H9 (cell line): ENCODE measurements around the gene ARAP1. TPM values are rescaled to one million over a fixed set of nuclear protein-coding genes. Genes with fewer than 3 reads are reported as not detected.

Experiments used
- DNase-seq: peaks from one replicate; pipeline ENCODE4 v3.0.0-alpha.2; 2017
- H2AFZ ChIP-seq: one replicate; pipeline ENCODE4 v1.6.1; 2013; ENCODE audit warnings: mild to moderate bottlenecking, low read length, control low read depth, moderate library complexity
- H2AK5ac ChIP-seq: 2 replicates; pipeline ENCODE4 v1.6.1; 2013; ENCODE audit warnings: low read length, control low read depth, mixed read lengths; ENCODE audit not compliant: insufficient read length
- H2BK120ac ChIP-seq: one replicate; pipeline ENCODE4 v1.6.1; 2013; ENCODE audit warnings: low read depth, mild to moderate bottlenecking, low read length, control low read depth, inconsistent platforms; ENCODE audit not compliant: poor library complexity, severe bottlenecking
- H2BK12ac ChIP-seq: 2 replicates; pipeline ENCODE4 v1.6.1; 2013; ENCODE audit warnings: low read length, control low read depth, mixed read lengths, low read depth; ENCODE audit not compliant: insufficient read length
- H2BK15ac ChIP-seq: 2 replicates; pipeline ENCODE4 v1.6.1; 2013; ENCODE audit warnings: low read depth, low read length, control low read depth
- H2BK20ac ChIP-seq: one replicate; pipeline ENCODE4 v1.6.1; 2013; ENCODE audit warnings: low read depth, mild to moderate bottlenecking, low read length, control low read depth, inconsistent platforms; ENCODE audit not compliant: poor library complexity, severe bottlenecking
- H2BK5ac ChIP-seq: 2 replicates; pipeline ENCODE4 v1.6.1; 2013; ENCODE audit warnings: low read length, control low read depth, mixed read lengths; ENCODE audit not compliant: insufficient read length
- H3K14ac ChIP-seq: 2 replicates; pipeline ENCODE4 v1.6.1; 2013; ENCODE audit warnings: low read length, control low read depth; ENCODE audit not compliant: insufficient read depth
- H3K18ac ChIP-seq: 2 replicates; pipeline ENCODE4 v1.6.1; 2013; ENCODE audit warnings: low read depth, mild to moderate bottlenecking, mixed read lengths, low read length, control low read depth; ENCODE audit not compliant: insufficient read length
- H3K23ac ChIP-seq: 2 replicates; pipeline ENCODE4 v1.6.1; 2013; ENCODE audit warnings: low read length, control low read depth, mixed read lengths, low read depth; ENCODE audit not compliant: insufficient read length
- H3K23me2 ChIP-seq: 2 replicates; pipeline ENCODE4 v1.6.1; 2013; ENCODE audit warnings: low read depth, mild to moderate bottlenecking, mixed read lengths, low read length, control low read depth; ENCODE audit not compliant: insufficient read length, poor library complexity, severe bottlenecking
- H3K27ac ChIP-seq: 2 replicates; pipeline ENCODE4 v1.5.1; 2013; ENCODE audit warnings: low read length, control low read depth, mixed read lengths, low read depth; ENCODE audit not compliant: insufficient read length
- H3K27me3 ChIP-seq: 2 replicates; pipeline ENCODE4 v1.6.1; 2013; ENCODE audit warnings: low read length, control low read depth, inconsistent platforms; ENCODE audit not compliant: insufficient read depth
- H3K4ac ChIP-seq: 2 replicates; pipeline ENCODE4 v1.6.1; 2013; ENCODE audit warnings: low read depth, mild to moderate bottlenecking, control low read depth, inconsistent platforms, low read length, moderate library complexity
- H3K4me1 ChIP-seq: 2 replicates; pipeline ENCODE4 v1.6.1; 2013; ENCODE audit warnings: low read length, control low read depth, inconsistent platforms; ENCODE audit not compliant: insufficient read depth
- H3K4me2 ChIP-seq: 2 replicates; pipeline ENCODE4 v1.6.1; 2013; ENCODE audit warnings: low read length, control low read depth, mixed read lengths; ENCODE audit not compliant: insufficient read length, insufficient read depth
- H3K56ac ChIP-seq: 2 replicates; pipeline ENCODE4 v1.6.1; 2013; ENCODE audit warnings: low read depth, mild to moderate bottlenecking, mixed read lengths, low read length, control low read depth; ENCODE audit not compliant: insufficient read length
- H3K79me1 ChIP-seq: 2 replicates; pipeline ENCODE4 v1.6.1; 2013; ENCODE audit warnings: low read depth, mild to moderate bottlenecking, moderate library complexity, low read length, control low read depth, inconsistent platforms; ENCODE audit not compliant: insufficient read depth, poor library complexity, severe bottlenecking
- H3K79me2 ChIP-seq: 2 replicates; pipeline ENCODE4 v1.6.1; 2013; ENCODE audit warnings: low read length, control low read depth, inconsistent platforms; ENCODE audit not compliant: insufficient read depth
- H3K9ac ChIP-seq: 2 replicates; pipeline ENCODE4 v1.6.1; 2013; ENCODE audit warnings: low read length, control low read depth, mixed read lengths; ENCODE audit not compliant: insufficient read length; ENCODE audit errors: extremely low read depth
- H3K9me3 ChIP-seq: one replicate; pipeline ENCODE4 v1.6.1; 2013; ENCODE audit warnings: low read depth, low read length, inconsistent platforms; ENCODE audit not compliant: control insufficient read depth
- H3T11ph ChIP-seq: one replicate; pipeline ENCODE4 v1.6.1; 2013; ENCODE audit warnings: mild to moderate bottlenecking, low read length, control low read depth, inconsistent platforms
- H4K20me1 ChIP-seq: one replicate; pipeline ENCODE4 v1.6.1; 2013; ENCODE audit not compliant: control insufficient read depth, insufficient read length, insufficient read depth
- H4K5ac ChIP-seq: 2 replicates; pipeline ENCODE4 v1.6.1; 2013; ENCODE audit warnings: low read depth, mild to moderate bottlenecking, mixed read lengths, low read length, control low read depth; ENCODE audit not compliant: insufficient read length
- H4K8ac ChIP-seq: replicated peaks from 2 replicates; pipeline ENCODE4 v1.6.1; 2013; ENCODE audit warnings: low read length, control low read depth, mixed read lengths, low read depth; ENCODE audit not compliant: insufficient read length
- H4K91ac ChIP-seq: 2 replicates; pipeline ENCODE4 v1.6.1; 2013; ENCODE audit warnings: low read depth, mild to moderate bottlenecking, moderate library complexity, mixed read lengths, low read length, control low read depth; ENCODE audit not compliant: insufficient read length
- H3K27ac Mint-ChIP-seq, 3 experiments: 2 replicates in 2 of 3; 3 replicates in 1 of 3; pipeline ENCODE4 v1.8.0; 2020 to 2021; ENCODE audit warnings: mixed read lengths in 3 of 3, mild to moderate bottlenecking in 1 of 3, moderate library complexity in 1 of 3
- H3K27me3 Mint-ChIP-seq: 2 replicates; pipeline ENCODE4 v1.8.0; 2021; ENCODE audit warnings: low read depth, mild to moderate bottlenecking, moderate library complexity, mixed read lengths
- H3K36me3 Mint-ChIP-seq, 3 experiments: 2 replicates in 2 of 3; 3 replicates in 1 of 3; pipeline ENCODE4 v1.8.0; 2020 to 2021; ENCODE audit warnings: low read depth in 3 of 3, mixed read lengths in 3 of 3; ENCODE audit not compliant: insufficient read depth in 1 of 3
- H3K4me1 Mint-ChIP-seq, 2 experiments: 2 replicates each; pipeline ENCODE4 v1.8.0; 2020; ENCODE audit warnings: mixed read lengths in 2 of 2
- H3K4me3 Mint-ChIP-seq, 2 experiments: 2 replicates in 1 of 2; 3 replicates in 1 of 2; pipeline ENCODE4 v1.8.0; 2020 to 2021; ENCODE audit warnings: mild to moderate bottlenecking in 2 of 2, mixed read lengths in 2 of 2, moderate library complexity in 1 of 2
- H3K9me3 Mint-ChIP-seq, 2 experiments: 2 replicates in 1 of 2; 3 replicates in 1 of 2; pipeline ENCODE4 v1.8.0; 2020; ENCODE audit warnings: mild to moderate bottlenecking in 2 of 2, mixed read lengths in 2 of 2, moderate library complexity in 1 of 2
- WGBS: extraction: QIAGEN DNeasy Blood & Tissue Kit; methylation state at CpG from one replicate; pipeline ENCODE4 v1.1.7; 2013; ENCODE audit warnings: missing lambda C conversion rate, low lambda C conversion rate, mixed read lengths; ENCODE audit not compliant: insufficient read length; ENCODE audit errors: extremely low coverage; 5-methylcytosine and 5-hydroxymethylcytosine counted together
- total RNA-seq: library from RNA; stranded (reverse); gene quantifications from 2 replicates; pipeline ENCODE4 v1.2.1, GENCODE V29; 2021
- TF ChIP-seq, protein P1 (sequence below): fragments of 200-600 bp; sonication (generic); conservative IDR thresholded peaks from 3 replicates; pipeline ENCODE4 v1.8.0; 2021; ENCODE audit warnings: antibody characterized with exemption, mild to moderate bottlenecking

ARAP1 gene
- total RNA-seq, 1 experiment from 2014 or later = 59.4 TPM

- peak overlapping the region in 1 of 3 experiments; percentile 58; a peak in 1 of 7 replicates for H3K27ac Mint-ChIP-seq
- no peaks in the 10 kb centered on the region for H4K20me1 ChIP-seq
- no peaks in the 10 kb centered on the region for H3K9me3 ChIP-seq
- H2BK12ac ChIP-seq = no peak overlapping the region
- no peak overlapping the region for H4K8ac ChIP-seq
- H3K18ac ChIP-seq = no peak overlapping the region
- no peak overlapping the region for H2AFZ ChIP-seq
- H3K9me3 Mint-ChIP-seq = no peaks in the 10 kb centered on the region
- peaks cover 5 to 22% of the 10 kb centered on the region in 2 experiments for H3K4me1 Mint-ChIP-seq
- no peak overlapping the region for H2BK120ac ChIP-seq
- no peak overlapping the region for H2BK5ac ChIP-seq
- H4K5ac ChIP-seq = no peak overlapping the region
- no peak overlapping the region for H3K14ac ChIP-seq
- no CpG with 5 or more reads among the region's 7 CpGs for WGBS
- TF ChIP-seq, protein P1, sequence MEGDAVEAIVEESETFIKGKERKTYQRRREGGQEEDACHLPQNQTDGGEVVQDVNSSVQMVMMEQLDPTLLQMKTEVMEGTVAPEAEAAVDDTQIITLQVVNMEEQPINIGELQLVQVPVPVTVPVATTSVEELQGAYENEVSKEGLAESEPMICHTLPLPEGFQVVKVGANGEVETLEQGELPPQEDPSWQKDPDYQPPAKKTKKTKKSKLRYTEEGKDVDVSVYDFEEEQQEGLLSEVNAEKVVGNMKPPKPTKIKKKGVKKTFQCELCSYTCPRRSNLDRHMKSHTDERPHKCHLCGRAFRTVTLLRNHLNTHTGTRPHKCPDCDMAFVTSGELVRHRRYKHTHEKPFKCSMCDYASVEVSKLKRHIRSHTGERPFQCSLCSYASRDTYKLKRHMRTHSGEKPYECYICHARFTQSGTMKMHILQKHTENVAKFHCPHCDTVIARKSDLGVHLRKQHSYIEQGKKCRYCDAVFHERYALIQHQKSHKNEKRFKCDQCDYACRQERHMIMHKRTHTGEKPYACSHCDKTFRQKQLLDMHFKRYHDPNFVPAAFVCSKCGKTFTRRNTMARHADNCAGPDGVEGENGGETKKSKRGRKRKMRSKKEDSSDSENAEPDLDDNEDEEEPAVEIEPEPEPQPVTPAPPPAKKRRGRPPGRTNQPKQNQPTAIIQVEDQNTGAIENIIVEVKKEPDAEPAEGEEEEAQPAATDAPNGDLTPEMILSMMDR = no peak
- no peak overlapping the region for H3K4me2 ChIP-seq
- H3K4ac ChIP-seq = no peak overlapping the region
- no peaks in the 10 kb centered on the region; the same call in 1 of the 2 replicates for H3K79me2 ChIP-seq
- DNase-seq = no peak
- no peak overlapping the region for H3K56ac ChIP-seq
- H3K27me3 ChIP-seq = no peaks in the 10 kb centered on the region
- no peak overlapping the region for H2BK15ac ChIP-seq
- peaks cover 4% of the 10 kb centered on the region for H3K79me1 ChIP-seq
- H3K9ac ChIP-seq = no peak overlapping the region
- no peak overlapping the region for H3T11ph ChIP-seq
- no peaks in the 10 kb centered on the region for H3K23me2 ChIP-seq
- H3K36me3 Mint-ChIP-seq = peaks cover 0 to 17% (median 6%) of the 10 kb centered on the region in 3 experiments; a peak in 3 of 7 replicates
- H3K4me3 Mint-ChIP-seq = no peak overlapping the region
- no peak overlapping the region for H3K27ac ChIP-seq
- H2BK20ac ChIP-seq = no peak overlapping the region
- H2AK5ac ChIP-seq = no peak overlapping the region
- no peaks in the 10 kb centered on the region for H3K27me3 Mint-ChIP-seq
- H3K4me1 ChIP-seq = no peaks in the 10 kb centered on the region
- H3K23ac ChIP-seq = no peak overlapping the region
- H4K91ac ChIP-seq = no peak overlapping the region
Measured at GRCh38 chr11:72716290-72716689, 35.9 kb downstream of the ARAP1 start.
